ENCODE data around the gene ECSIT. TPM values are rescaled to one million over a fixed set of nuclear protein-coding genes. Genes with fewer than 3 reads are reported as not detected.

Gene ECSIT
- total RNA-seq, 2 donors from 2014 or later, result 44.2 to 53.3 TPM

DNA sequence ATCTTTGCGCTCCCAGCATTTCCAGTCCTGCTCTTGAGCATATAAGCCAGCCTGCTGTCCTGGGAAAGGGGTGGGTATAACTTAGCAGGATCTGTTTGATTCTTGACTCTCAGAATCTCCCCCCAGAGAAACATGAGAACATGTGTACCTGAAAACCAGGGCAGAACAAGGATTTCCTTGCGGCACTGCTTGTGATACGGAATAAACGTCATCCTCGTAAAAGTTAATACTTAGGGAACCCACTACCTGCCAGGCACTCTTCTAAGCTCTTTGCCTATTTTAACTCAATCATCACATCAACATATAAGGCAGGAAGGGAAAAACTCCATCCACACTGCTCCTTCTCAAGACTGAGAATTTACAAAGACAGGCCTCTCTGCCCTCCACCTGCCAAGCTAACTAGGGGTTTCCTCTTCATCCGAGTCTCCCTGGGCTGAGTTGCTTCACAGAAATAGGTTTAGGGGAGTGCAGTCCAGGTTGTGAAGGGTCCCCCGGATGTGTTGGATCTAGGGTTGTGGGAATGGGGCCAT, 24.4 kb downstream of the ECSIT start:
- no peak for ATAC-seq (replicated peaks)
- Mint-ChIP-seq H3K27ac (peak overlapping the region; percentile 96), H3K36me3 (ENCODE audit: low read depth) (peaks cover 37% of the 10 kb centered on the region), H3K9me3 (no peaks in the 10 kb centered on the region), H3K4me1 (peaks cover 10% of the 10 kb centered on the region), H3K4me3 (peak overlapping the region; percentile 90), H3K27me3 (no peaks in the 10 kb centered on the region)

DNA sequence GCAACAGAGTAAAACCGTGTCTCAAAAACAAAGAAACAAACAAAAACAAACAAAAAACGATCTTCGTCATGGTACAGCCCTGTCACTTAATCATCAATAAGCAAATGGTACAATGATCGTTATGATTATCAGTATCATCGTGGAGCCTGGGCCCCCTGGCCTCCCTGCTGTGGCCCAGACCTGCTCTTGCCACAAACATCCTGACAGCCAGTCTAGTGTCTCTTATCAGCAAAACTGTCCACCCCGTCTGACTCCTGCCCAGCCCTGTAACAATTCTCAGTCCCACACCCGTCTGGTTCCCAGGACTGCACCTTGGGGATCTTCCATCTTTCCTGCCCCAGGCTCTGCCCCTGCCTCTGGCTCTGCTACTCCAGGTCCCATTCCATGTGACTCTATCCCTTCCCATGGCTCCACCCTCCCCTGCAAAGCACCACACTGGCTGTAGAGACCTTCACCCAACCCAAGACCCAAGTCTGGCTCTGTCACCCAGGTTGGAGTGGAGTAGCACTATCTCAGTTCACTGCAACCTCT, 29.0 kb downstream of the ECSIT start:
- ATAC-seq (replicated peaks), result no peak
- Mint-ChIP-seq H3K4me1 (peaks cover 14% of the 10 kb centered on the region), H3K9me3 (no peaks in the 10 kb centered on the region), H3K36me3 (ENCODE audit: low read depth) (peaks cover 28% of the 10 kb centered on the region), H3K27me3 (no peaks in the 10 kb centered on the region), H3K4me3 (no peak overlapping the region), H3K27ac (no peak overlapping the region)

DNA sequence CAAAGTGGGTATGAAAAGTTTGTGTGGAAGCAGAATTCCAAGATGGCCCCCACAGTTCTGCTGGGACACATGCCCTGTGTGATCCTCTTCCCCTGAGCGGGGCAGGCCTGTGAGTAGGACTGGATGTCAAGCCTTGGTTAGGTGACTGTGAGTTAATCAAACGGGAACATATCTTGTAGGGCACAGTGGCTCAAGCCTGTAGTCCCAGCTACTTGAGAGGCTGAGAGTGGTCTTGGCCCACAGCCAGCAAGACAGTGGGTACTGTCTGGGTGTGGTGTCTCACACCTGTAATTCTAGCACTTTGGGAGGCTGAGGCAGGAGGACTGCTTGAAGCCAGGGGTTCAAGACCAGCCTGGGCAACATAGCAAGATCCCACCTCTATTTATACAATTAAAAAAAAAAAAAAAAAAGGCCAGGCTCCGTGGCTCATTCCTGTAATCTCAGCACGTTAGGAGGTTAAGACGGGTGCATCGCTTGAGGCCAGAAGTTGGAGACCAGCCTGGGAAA, 29.7 kb downstream of the ECSIT start:
- H3K9me3 Mint-ChIP-seq, result no peaks in the 10 kb centered on the region
- H3K4me3 Mint-ChIP-seq, result no peak overlapping the region
- H3K27me3 Mint-ChIP-seq, result no peaks in the 10 kb centered on the region
- H3K4me1 Mint-ChIP-seq, result peaks cover 7% of the 10 kb centered on the region
- H3K27ac Mint-ChIP-seq, result no peak overlapping the region
- ATAC-seq (replicated peaks), result no peak
- peaks cover 28% of the 10 kb centered on the region for H3K36me3 Mint-ChIP-seq (ENCODE audit: low read depth)

DNA sequence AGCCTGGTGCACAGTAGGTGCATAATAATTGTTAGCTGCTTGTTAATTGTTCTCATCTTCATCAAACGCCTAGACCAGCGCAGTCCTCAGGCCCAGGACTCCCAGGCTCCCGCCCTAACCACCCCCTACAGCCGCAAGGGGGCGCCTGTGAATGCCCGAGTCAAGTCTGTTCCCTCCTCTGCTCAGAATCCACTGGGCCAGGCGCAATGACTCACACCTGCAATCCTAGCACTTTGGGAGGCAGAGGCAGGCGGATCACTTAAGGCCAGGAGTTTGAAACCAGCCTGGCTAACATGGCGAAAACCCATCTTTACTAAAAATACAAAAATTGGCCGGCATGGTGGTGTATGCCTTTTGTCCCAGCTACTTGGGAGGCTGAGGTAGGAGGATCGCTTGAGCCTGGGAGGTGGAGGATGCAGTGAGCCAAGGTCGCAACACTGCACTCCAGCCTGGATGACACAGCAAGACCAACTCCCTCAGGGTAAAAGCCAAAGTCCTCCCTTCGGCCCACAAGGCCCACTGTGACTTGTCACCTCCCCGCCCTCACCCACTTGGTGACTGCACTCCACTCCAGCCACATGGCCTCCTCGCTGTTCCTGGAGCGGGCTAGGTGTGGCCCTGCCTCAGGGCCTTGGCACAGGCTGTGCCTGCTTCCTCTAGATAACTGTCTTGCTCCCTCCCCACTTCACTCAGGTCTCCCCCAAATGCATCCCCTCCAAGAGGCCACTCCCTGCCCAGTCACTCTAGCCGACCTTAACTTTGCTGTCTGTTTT, 32.4 kb downstream of the ECSIT start:
- H3K27ac Mint-ChIP-seq, result no peak overlapping the region
- H3K27me3 Mint-ChIP-seq, result no peaks in the 10 kb centered on the region
- H3K4me1 Mint-ChIP-seq, result peaks cover 7% of the 10 kb centered on the region
- no peaks in the 10 kb centered on the region for H3K9me3 Mint-ChIP-seq
- no peak overlapping the region for H3K4me3 Mint-ChIP-seq
- ATAC-seq (replicated peaks), result peak; percentile 83
- H3K36me3 Mint-ChIP-seq (ENCODE audit: low read depth), result peaks cover 51% of the 10 kb centered on the region

DNA sequence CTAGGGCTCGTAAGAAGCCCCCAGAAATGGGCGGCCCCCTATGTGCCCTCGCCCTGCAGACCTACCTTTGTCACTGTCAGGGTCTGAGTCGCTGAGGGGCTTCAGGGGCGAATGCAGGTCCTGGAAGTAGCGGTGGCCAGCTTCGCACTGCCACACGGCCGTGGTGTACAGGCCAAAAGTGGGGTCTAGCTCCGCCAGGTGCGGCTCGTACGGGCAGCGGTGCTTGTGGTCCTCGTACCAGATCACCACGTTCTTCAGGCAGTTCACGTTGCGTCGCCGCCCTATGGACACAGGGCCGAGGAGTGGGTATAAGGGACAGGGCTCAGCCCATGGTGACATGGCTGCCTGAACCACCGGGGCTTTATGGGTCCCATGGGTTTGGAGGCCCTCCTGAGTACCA, 33.0 kb downstream of the ECSIT start:
- no peaks in the 10 kb centered on the region for H3K27me3 Mint-ChIP-seq
- H3K9me3 Mint-ChIP-seq, result no peaks in the 10 kb centered on the region
- peaks cover 48% of the 10 kb centered on the region for H3K36me3 Mint-ChIP-seq (ENCODE audit: low read depth)
- peaks cover 4% of the 10 kb centered on the region for H3K4me1 Mint-ChIP-seq
- H3K4me3 Mint-ChIP-seq, result no peak overlapping the region
- ATAC-seq (replicated peaks), result no peak
- no peak overlapping the region for H3K27ac Mint-ChIP-seq

DNA sequence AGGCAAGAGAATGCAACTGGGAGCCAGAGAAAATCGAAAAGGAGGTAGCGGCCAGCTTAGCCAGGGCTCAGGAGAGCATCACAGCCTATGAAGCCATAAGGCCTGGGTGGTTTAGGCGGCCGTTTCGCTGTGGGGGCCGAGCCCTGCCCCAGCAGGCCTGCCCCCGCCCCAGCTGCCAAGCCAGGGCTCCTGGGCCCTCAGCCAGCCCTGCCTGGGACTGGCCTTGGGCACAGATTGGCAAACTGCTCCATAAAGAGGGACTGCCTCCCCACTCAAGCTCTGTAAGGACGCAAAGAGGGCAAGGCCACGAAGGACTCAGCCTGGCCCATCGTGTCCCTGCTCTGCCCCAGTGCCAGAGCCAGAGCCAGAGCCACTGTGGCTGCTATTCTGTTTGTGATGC, 33.5 kb downstream of the ECSIT start:
- Mint-ChIP-seq H3K36me3 (ENCODE audit: low read depth) (peaks cover 49% of the 10 kb centered on the region), H3K27me3 (no peaks in the 10 kb centered on the region), H3K9me3 (no peaks in the 10 kb centered on the region), H3K4me3 (no peak overlapping the region), H3K4me1 (peaks cover 4% of the 10 kb centered on the region), H3K27ac (no peak overlapping the region)
- ATAC-seq (replicated peaks), result no peak

DNA sequence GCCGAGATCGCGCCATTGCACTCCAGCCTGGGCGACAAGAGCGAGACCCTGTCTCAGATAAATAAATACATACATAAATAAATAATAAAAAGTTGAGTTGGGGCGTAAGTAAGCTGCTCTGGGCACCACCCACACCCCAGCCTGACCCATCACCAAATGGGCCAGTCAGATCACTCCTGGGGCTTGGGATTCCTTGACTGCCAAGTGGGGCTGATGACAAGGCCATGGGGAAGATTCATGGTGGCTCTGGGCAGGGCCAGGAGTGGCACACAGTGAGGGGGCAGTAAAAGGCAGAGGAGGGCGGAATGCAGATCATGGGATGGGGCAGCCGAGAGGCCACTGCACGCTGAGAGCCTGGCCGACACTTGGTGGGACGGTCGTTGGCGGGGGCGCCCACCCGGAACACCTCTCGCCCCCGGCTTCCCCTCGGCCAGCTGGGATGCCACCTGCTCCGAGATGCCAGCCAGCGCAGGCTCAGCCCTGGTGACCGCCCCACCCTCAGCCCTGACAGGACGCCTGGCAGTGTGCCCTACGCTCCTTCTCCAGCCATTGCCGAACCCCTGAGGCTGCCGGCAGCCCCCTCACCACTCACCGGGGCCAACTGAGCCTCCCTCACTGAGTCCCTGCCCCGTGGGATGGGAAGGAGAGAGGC, 34.2 kb downstream of the ECSIT start:
- Mint-ChIP-seq H3K27me3 (no peaks in the 10 kb centered on the region), H3K36me3 (ENCODE audit: low read depth) (peaks cover 56% of the 10 kb centered on the region)
- no peak for ATAC-seq (replicated peaks)

DNA sequence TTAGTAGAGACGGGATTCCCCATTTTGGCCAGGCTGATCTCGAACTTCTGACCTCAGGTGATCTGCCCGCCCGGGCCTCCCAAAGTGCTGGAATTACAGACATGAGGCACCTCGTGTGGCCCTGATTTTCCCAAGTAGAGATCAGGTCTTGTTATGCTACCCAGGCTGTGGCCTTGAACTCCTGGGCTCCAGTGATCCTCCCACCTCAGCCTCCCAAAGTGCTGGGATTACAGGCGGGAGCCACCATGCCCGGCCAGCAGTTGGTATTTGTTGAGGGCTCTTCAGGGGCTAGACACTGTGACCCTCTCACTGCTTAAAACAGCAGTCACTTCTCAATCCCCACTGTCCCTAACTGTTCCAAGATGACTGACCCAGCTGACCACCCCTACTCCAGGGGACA, 39.6 kb downstream of the ECSIT start:
- Mint-ChIP-seq H3K9me3 (no peaks in the 10 kb centered on the region), H3K27me3 (no peaks in the 10 kb centered on the region), H3K4me1 (peaks cover 7% of the 10 kb centered on the region), H3K4me3 (no peak overlapping the region), H3K36me3 (ENCODE audit: low read depth) (peaks cover 62% of the 10 kb centered on the region), H3K27ac (no peak overlapping the region)
- no peak for ATAC-seq (replicated peaks)

More for the DNA sequence above, 34.2 kb downstream of the ECSIT start:
- H3K4me1 Mint-ChIP-seq, result peaks cover 4% of the 10 kb centered on the region
- H3K27ac Mint-ChIP-seq, result no peak overlapping the region
- H3K9me3 Mint-ChIP-seq, result no peaks in the 10 kb centered on the region
- no peak overlapping the region for H3K4me3 Mint-ChIP-seq

DNA sequence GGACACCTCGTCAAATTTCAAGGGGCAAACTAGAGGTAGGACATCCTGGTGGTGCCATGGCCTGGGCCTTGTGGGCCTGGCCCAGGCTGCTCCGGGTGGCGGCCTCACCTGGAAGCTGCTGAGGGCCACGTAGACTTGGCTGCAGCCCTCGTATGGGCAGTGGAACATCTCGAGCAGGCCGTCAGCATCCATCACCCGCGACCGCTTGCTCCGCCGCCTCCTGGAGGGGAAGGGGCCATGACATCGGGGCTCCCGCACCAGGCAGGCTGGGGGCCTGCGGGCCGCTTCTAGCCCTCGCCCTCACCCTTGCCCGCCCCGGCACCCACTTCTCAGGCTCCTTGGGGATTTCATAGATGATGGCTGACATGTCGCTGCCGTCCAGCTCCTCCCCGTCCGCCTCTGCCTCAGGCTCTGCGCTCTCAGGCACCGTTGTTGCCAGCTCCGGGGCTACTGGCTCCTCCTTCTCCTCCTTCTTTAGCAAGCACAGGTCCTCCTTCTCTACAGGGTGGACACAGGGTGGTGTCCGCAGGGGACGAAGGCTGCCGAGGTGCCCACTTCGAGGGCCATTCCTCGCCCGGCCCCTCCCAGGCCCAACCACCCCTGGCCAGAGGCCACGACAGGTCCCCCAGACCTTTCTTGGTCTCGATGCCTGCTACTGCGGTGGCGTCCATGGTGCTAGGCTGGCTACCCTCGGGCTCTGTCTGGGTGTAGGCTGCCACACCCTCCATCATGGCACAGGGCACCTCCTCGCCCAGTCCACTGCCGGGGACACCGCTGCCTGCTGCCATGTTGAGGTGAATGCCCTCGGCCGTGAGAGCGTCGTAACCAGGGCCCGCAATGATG, 42.1 kb downstream of the ECSIT start:
- H3K4me3 Mint-ChIP-seq, result no peak overlapping the region
- H3K9me3 Mint-ChIP-seq, result no peaks in the 10 kb centered on the region
- peaks cover 52% of the 10 kb centered on the region for H3K36me3 Mint-ChIP-seq (ENCODE audit: low read depth)
- ATAC-seq (replicated peaks), result no peak
- H3K27me3 Mint-ChIP-seq, result no peaks in the 10 kb centered on the region
- H3K27ac Mint-ChIP-seq, result no peak overlapping the region
- H3K4me1 Mint-ChIP-seq, result peaks cover 7% of the 10 kb centered on the region

DNA sequence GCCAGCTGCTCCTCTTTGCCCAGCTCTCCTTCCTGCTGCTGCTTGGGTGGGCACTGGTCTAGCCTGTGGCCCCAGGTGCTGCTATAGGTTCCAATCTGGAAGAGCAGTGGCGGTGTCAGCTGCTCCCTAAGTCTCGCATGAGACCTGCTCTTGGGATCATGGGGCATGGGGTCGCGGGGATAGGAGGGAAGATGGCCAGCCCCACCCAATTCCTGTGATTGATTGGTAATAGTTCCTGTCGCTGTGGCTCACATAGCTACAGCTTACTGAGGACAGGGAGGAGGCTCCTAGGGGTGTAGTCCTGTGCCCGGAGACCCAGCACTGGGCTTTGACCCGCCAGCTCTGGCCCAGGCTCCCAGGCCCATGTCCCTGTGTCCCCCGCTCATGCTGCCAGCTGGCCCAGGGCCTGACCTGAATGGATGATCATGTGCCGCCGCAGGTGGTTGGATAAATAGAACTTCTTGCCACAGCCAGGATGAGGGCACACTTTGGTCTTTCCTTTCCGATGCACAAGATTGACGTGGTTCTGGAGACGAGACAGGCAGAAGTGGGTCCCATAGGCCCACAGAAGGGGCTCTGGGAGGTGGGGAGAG, 43.6 kb downstream of the ECSIT start:
- Mint-ChIP-seq H3K4me3 (no peak overlapping the region), H3K4me1 (peaks cover 7% of the 10 kb centered on the region), H3K27ac (peak overlapping the region; percentile 47), H3K27me3 (peaks cover 9% of the 10 kb centered on the region), H3K9me3 (no peaks in the 10 kb centered on the region), H3K36me3 (ENCODE audit: low read depth) (peaks cover 39% of the 10 kb centered on the region)
- no peak for ATAC-seq (replicated peaks)

DNA sequence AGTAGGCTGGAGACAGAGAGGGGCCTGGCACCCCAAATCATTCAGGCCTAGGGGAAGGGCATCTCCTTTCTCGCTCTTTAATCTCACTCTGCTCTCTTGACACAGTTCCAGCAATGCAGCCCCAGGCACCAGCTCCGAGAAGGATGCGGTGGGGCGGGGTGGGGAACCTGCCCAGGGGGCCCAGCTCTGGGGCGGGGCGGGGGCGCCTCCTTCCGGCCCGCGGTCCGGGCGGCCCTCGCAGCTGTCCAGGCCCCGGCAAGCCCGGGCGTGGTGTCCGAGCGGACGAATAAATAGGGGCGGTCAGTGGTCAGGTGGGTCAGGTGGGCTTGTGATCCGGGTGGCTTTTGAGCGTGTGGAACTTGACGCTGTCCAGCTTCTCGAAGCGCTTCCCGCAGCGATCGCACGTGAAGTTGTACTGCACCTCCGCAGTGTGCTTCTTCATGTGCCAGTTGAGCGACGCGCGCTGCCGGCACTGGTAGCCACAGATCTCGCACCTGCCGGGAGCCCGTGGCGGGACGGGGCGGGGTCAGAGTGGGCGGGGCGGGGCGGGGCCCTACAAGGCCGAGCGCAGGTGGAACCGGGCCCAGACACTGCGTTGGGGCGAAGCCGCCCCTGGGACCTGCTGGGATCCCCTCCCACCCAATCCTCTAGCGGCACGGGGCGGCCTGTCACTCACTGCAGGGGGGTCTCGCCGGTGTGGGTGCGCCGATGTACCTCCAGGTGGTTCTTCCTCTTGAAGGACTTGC, 45.4 kb downstream of the ECSIT start:
- peaks cover 27% of the 10 kb centered on the region for H3K36me3 Mint-ChIP-seq (ENCODE audit: low read depth)
- H3K4me3 Mint-ChIP-seq, result peak overlapping the region; percentile 78

DNA sequence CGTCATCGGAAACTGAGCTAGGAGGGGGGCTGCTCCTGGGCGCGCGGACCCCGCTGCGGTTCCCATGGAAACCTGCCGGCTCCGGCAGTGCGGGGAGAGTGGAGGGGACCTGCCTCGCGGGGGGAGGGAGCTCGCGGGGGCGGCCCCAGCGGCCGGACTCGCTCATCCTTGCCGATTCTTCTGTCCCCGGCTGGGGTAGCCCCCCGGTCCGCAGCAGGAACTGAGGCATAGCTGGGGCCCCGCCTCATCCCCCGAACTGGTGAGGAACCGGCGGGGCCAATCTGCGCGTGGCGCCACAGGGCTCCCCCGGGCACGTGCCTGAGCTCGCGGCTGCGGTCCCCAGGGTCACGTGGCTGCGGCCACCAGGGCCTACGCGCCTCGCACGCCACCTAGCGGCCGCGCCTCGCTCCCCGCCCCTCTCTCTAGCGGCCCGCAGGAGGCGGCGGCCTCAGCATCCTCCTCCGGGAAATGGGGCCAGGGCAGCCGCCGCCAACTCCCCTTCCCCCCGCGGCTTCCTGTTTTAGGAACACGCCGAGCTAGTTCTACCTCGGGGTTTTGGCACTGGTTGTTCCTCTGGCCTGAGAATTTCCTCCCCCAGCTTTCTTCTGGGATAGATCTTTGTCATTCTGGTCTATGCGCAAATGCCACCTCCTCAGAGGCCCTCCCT, 46.4 kb downstream of the ECSIT start:
- peaks cover 19% of the 10 kb centered on the region for H3K27me3 Mint-ChIP-seq
- ATAC-seq (replicated peaks), result peak; percentile 82
- H3K4me3 Mint-ChIP-seq, result peak overlapping the region; percentile 78
- peaks cover 25% of the 10 kb centered on the region for H3K36me3 Mint-ChIP-seq (ENCODE audit: low read depth)
- peak overlapping the region; percentile 82 for H3K27ac Mint-ChIP-seq
- H3K9me3 Mint-ChIP-seq, result no peaks in the 10 kb centered on the region
- peaks cover 14% of the 10 kb centered on the region for H3K4me1 Mint-ChIP-seq

More for the DNA sequence above, 45.4 kb downstream of the ECSIT start:
- Mint-ChIP-seq H3K9me3 (no peaks in the 10 kb centered on the region), H3K27me3 (peaks cover 16% of the 10 kb centered on the region), H3K4me1 (peaks cover 13% of the 10 kb centered on the region), H3K27ac (peak overlapping the region; percentile 82)
- ATAC-seq (replicated peaks), result no peak
